ENCODE results near the gene DNAH17. TPM values are rescaled to one million over a fixed set of nuclear protein-coding genes. Genes with fewer than 3 reads are reported as not detected.

DNAH17 gene
- total RNA-seq, 1 experiment from 2014 or later, result 0.13 TPM

DNA sequence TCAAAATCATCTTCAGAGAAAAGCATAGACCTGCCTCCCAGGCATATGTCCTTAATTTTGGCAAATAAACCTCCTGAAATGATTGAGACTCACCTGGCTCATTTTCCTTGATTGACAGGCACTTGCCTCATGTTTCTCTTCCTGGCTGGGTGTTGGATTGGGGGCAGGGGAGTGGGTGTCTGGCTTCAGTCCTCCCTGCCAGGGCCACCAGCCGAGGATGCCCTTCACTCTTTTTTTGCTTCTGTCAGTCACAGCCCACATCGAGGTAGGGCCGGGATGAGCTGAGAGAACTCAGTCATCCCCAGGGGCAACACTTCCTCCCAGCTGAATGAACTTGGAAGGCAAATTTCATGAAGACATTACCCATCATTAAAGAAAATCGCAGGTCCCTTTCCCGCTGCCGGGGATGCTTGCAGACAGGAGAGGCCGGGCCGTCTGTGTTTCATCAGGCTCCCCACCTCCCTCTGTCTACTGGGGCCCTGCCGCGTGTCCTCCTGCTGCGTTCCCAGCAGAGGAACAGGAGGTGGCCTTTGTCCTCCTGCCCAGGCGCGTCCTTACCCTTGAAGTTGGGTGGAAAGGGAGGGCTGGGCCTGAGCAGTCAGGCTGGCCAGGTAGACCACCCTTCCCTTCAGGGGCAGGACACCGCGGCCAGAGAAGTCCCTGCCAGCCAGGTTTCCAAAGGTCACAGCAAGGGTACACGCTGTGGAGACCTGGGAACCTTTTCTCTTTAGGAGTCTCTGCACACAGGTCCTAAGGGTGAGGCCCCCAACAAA is 11.2 kb upstream of the DNAH17 start:
- no peak overlapping the region for H3K56ac ChIP-seq (ENCODE audit: insufficient read length, low read depth, low read length)
- no peak overlapping the region for H2BK5ac ChIP-seq (ENCODE audit: insufficient read length, low read length)
- no peak overlapping the region for H3K18ac ChIP-seq (ENCODE audit: insufficient read length, low read depth, low read length)
- H3K27ac ChIP-seq (ENCODE audit: insufficient read length, low read depth, low read length), result no peak overlapping the region
- no peak for DNase-seq
- H3K4me1 ChIP-seq (ENCODE audit: insufficient read depth, low read length), result no peaks in the 10 kb centered on the region
- H4K5ac ChIP-seq (ENCODE audit: insufficient read length, low read depth, low read length), result no peak overlapping the region
- H3K79me2 ChIP-seq (ENCODE audit: insufficient read depth, low read length), result no peaks in the 10 kb centered on the region
- no peak overlapping the region for H2AFZ ChIP-seq (ENCODE audit: low read length)
- no peak overlapping the region for H3T11ph ChIP-seq (ENCODE audit: low read length)
- no peak overlapping the region for H2AK5ac ChIP-seq (ENCODE audit: insufficient read length, low read length)
- H2BK20ac ChIP-seq (ENCODE audit: low read depth, low read length, poor library complexity, severe bottlenecking), result no peak overlapping the region
- no peak overlapping the region for H4K8ac ChIP-seq (replicated peaks; ENCODE audit: insufficient read length, low read depth, low read length)
- peak overlapping the region in 1 of 3 experiments; percentile 65; a peak in 1 of 7 replicates for H3K27ac Mint-ChIP-seq
- peaks cover 15% of the 10 kb centered on the region in 2 experiments for H3K4me1 Mint-ChIP-seq
- H3K23ac ChIP-seq (ENCODE audit: insufficient read length, low read depth, low read length), result no peak overlapping the region
- no peak overlapping the region for H2BK120ac ChIP-seq (ENCODE audit: low read depth, low read length, poor library complexity, severe bottlenecking)
- H3K9ac ChIP-seq (ENCODE audit: extremely low read depth, insufficient read length, low read length), result no peak overlapping the region
- no peak overlapping the region for H3K4ac ChIP-seq (ENCODE audit: low read depth, low read length)
- no peaks in the 10 kb centered on the region for H3K79me1 ChIP-seq (ENCODE audit: insufficient read depth, low read depth, low read length, poor library complexity, severe bottlenecking)
- H3K27me3 Mint-ChIP-seq (ENCODE audit: low read depth), result peaks cover 9% of the 10 kb centered on the region
- no peak overlapping the region for H3K4me2 ChIP-seq (ENCODE audit: insufficient read depth, insufficient read length, low read length)
- no peaks in the 10 kb centered on the region for H4K20me1 ChIP-seq (ENCODE audit: control insufficient read depth, insufficient read depth, insufficient read length)
- peak overlapping the region; percentile 48; the same call in 1 of the 2 replicates for H3K14ac ChIP-seq (ENCODE audit: insufficient read depth, low read length)
- H3K9me3 ChIP-seq (ENCODE audit: control insufficient read depth, low read depth, low read length), result no peaks in the 10 kb centered on the region
- H3K4me3 Mint-ChIP-seq, result peak overlapping the region in 1 of 2 experiments; percentile 34; a peak in 1 of 5 replicates
- TF ChIP-seq, protein P1, sequence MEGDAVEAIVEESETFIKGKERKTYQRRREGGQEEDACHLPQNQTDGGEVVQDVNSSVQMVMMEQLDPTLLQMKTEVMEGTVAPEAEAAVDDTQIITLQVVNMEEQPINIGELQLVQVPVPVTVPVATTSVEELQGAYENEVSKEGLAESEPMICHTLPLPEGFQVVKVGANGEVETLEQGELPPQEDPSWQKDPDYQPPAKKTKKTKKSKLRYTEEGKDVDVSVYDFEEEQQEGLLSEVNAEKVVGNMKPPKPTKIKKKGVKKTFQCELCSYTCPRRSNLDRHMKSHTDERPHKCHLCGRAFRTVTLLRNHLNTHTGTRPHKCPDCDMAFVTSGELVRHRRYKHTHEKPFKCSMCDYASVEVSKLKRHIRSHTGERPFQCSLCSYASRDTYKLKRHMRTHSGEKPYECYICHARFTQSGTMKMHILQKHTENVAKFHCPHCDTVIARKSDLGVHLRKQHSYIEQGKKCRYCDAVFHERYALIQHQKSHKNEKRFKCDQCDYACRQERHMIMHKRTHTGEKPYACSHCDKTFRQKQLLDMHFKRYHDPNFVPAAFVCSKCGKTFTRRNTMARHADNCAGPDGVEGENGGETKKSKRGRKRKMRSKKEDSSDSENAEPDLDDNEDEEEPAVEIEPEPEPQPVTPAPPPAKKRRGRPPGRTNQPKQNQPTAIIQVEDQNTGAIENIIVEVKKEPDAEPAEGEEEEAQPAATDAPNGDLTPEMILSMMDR (conservative IDR thresholded peaks at IDR 0.05), result no peak
- no peaks in the 10 kb centered on the region; a peak in 1 of 7 replicates for H3K36me3 Mint-ChIP-seq (ENCODE audit: insufficient read depth in 1 of 3, low read depth in 3 of 3)
- no peaks in the 10 kb centered on the region for H3K23me2 ChIP-seq (ENCODE audit: insufficient read length, low read depth, low read length, poor library complexity, severe bottlenecking)
- no peak overlapping the region for H4K91ac ChIP-seq (ENCODE audit: insufficient read length, low read depth, low read length)
- WGBS (ENCODE audit: extremely low coverage, insufficient read length, low lambda C conversion rate), result no CpG with 5 or more reads among the region's 16 CpGs
- no peak overlapping the region for H2BK12ac ChIP-seq (ENCODE audit: insufficient read length, low read depth, low read length)
- no peaks in the 10 kb centered on the region for H3K27me3 ChIP-seq (ENCODE audit: insufficient read depth, low read length)
- no peak overlapping the region for H2BK15ac ChIP-seq (ENCODE audit: low read depth, low read length)
- 0 out of 5 replicates have a peak, but pooled peaks cover 0 to under 1% of the 10 kb centered on the region in 2 experiments for H3K9me3 Mint-ChIP-seq

Measured in H9 (cell line).